GM12801 (cell line): Measurements from ENCODE around the gene ERC1.

ENCODE experiments used
- TF ChIP-seq, protein P1 (sequence below): IDR thresholded peaks from one replicate; pipeline ENCODE4 v1.5.1; 2011; ENCODE audit warnings: control low read depth; ENCODE audit not compliant: insufficient read length; ENCODE audit errors: extremely low read depth

ERC1 gene

DNA sequence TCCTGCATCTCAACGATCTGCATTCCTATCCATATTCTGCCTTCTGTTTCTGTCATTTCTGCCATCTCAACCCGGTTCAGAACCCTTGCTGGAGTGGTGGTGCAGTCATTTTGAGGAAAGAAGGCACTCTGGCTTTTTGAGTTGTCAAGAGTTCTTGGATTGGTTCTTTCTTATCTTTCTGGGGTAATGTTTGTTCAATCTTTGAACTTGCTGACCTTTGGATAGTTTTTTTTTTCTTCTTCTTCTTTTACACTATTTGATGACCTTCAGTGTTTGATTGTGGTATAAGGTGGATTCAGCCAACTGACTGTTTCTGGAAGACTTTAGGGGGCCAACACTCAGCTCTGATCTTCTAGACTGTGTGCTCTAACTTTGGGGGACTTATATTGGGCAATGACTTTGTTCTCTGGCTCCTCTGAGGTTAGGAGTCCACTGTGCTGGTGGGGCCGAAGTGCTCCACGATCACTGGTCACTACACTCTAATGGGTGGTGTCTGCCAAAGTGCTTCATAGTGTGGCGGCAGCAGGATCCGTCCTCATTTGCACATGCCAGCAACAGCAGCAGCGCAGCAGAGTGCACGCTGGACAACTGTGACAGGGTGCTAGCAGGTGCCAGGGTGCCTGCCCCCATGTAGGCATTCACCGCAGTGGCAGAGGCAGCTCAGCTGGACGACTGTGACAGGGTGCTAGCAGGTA lies 347.6 kb downstream of the ERC1 start:
- TF ChIP-seq, protein P1, sequence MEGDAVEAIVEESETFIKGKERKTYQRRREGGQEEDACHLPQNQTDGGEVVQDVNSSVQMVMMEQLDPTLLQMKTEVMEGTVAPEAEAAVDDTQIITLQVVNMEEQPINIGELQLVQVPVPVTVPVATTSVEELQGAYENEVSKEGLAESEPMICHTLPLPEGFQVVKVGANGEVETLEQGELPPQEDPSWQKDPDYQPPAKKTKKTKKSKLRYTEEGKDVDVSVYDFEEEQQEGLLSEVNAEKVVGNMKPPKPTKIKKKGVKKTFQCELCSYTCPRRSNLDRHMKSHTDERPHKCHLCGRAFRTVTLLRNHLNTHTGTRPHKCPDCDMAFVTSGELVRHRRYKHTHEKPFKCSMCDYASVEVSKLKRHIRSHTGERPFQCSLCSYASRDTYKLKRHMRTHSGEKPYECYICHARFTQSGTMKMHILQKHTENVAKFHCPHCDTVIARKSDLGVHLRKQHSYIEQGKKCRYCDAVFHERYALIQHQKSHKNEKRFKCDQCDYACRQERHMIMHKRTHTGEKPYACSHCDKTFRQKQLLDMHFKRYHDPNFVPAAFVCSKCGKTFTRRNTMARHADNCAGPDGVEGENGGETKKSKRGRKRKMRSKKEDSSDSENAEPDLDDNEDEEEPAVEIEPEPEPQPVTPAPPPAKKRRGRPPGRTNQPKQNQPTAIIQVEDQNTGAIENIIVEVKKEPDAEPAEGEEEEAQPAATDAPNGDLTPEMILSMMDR, result no peak

DNA sequence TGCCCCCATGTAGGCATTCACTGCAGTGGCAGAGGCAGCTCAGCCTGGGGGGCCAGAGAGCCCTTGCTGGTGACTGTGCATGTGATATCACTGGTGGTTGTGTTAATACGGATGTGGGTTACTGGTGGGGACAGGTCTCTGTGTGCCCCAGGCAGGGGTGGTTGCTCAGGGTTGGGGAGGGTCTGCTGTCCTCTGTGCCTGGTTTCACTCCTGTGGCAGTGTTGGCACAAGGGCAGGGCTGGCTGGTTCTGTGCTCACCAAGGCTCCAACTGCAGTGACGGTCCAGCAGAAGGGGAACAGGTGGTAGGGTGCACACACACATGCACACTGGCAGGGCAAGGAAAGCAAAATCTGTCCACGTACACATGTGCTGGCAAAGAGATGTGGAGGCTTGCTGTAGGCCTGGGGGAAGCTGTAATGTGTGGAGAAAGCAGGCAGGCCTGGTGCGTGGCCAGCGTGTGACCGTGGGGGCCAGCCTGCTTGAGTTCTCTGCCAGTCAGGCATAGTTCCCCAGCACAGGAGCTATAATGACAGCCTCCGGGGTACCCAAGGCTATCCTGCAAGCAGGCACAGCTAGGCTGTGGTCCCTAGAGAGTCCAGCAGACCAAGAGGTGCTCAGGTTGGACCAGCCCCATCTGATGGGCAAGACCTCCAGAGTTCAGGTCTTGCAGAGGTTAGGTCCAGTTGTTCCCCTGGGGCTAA lies 348.7 kb downstream of the ERC1 start:
- TF ChIP-seq, protein P1, result no peak

DNA sequence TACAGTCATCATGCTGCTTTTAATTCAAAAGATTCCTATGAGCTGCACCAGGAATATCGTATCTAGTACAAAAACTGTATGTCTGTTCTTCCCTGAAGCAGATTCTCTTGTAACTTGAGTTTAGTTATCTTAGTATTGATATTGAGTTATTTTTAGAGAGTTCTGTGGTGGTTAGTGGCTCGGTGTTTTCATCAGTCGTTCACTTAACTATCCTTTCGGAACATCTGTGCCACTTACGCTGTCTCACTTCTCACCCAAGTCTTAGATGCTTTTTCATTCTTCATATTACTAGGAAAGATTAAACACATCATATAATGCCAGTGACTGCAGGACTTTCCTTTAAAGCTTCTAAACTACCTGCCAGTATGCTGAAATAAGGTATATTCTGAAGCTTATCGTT lies 352.4 kb downstream of the ERC1 start:
- TF ChIP-seq, protein P1, result no peak

DNA sequence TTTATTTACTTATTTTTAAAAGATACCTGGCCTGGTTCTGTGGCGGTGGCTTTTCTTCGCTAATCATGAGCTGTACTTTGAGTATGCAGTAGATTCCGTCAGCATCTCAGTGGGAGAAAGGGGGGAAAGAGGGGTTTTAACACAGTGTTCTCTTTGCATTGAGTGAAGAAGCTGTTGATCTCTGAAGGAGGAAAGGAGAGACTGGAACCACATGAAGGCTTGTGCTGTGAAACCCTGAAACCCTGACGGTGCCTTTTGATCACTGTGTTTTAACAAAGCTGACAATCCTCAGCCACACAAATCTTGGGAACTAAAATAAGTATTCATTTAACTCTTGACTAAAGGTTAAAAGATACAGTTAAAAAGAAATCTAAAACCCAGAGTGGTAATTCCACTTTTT lies 353.2 kb downstream of the ERC1 start:
- TF ChIP-seq, protein P1, result no peak

DNA sequence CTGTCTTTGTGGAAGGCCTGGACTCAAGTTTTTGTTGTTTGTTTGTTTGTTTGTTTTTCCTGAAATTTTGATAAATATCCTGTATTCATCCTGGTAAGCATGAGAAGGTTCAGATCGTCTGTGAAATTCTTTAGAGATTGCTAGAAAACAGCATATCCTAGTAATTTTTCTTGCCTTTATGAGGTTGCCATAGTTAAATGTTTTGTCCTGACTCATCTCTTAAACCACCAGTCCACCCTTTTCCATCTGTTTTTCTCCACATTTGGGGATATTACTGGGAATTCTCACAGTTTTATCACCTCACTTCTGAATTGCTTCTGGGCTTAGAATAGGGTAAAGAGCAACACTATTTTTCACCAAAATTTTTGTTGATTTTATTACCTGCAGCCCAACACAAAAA lies 355.1 kb downstream of the ERC1 start:
- TF ChIP-seq, protein P1, result no peak

DNA sequence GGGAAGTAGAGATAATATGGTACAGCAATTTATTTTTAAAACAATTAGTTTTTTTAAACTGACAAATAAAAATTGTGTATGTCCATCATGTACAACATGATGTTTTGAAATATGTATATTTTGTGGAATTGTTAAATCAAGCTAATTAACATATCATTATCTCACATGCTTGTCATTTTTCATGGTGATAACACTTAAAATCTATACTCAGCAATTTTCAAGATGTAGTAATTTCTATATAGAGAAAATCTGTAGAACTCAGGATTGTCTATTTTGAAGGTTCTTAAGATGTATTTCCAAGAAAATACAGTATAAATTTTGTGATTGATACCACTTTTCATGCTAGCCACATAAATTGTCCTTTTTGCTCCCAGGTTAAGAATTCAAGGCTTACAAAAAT lies 356.3 kb downstream of the ERC1 start:
- TF ChIP-seq, protein P1, result no peak

DNA sequence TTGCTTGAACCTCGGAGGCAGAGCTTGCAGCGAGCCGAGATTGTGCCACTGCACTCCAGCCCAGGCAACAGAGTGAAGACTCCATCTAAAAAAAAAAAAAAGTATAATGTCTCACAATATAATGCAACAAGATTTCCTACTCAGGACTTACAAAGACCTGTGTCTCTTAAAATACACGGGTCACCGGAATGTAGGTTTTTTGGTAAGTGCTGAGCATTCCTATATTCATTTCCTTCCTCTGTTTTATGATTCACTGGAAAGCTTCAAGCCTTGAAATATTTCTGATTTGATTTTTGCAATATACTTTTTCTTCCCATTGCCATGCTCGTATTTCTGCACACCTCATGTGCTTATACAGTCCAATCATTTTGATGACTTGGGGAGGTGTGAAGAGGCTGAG lies 357.6 kb downstream of the ERC1 start:
- TF ChIP-seq, protein P1, result no peak
